MG63 (cell line): Measurements from ENCODE around the gene GARIN1A. TPM values are rescaled to one million over a fixed set of nuclear protein-coding genes. Genes with fewer than 3 reads are reported as not detected.
"Not testable (repeated sequence)": the region's sequence is repeated elsewhere in the genome, so short reads cannot be mapped to it uniquely, and the experiment has no call there.

Experiments
- DNase-seq: peaks from one replicate; pipeline ENCODE4 v3.0.0-alpha.2; 2020
- H3K27me3 ChIP-seq: fragments of 250-450 bp; sonication (Bioruptor Pico); 2 replicates; pipeline ENCODE4 v1.5.1; 2020; ENCODE audit warnings: mild to moderate bottlenecking, moderate library complexity
- H3K36me3 ChIP-seq: fragments of 250-450 bp; sonication (Bioruptor Pico); 2 replicates; pipeline ENCODE4 v1.5.1; 2020; ENCODE audit warnings: mild to moderate bottlenecking, moderate library complexity
- H3K4me3 ChIP-seq: fragments of 250-450 bp; sonication (Bioruptor Pico); 2 replicates; pipeline ENCODE4 v1.5.1; 2020; ENCODE audit warnings: mild to moderate bottlenecking, moderate library complexity
- H3K9me3 ChIP-seq: fragments of 250-450 bp; sonication (Bioruptor Pico); 2 replicates; pipeline ENCODE4 v1.5.1; 2020; ENCODE audit warnings: mild to moderate bottlenecking, moderate library complexity
- total RNA-seq: library from RNA; depleted of rRNA; stranded (reverse); fragments of >200 nt; shearing (Covaris generic); gene quantifications from 2 replicates; pipeline ENCODE4 v1.2.3, GENCODE V29; 2014; ENCODE audit warnings: low replicate concordance; rRNA removed

Gene GARIN1A
- 0.02 and 0.46 TPM in 2 replicates for total RNA-seq

GRCh38 chr7:128671992-128672391, at the start of gene GARIN1A:
Gene GARIN1A, plus strand, starts transcription at chr7:128672292. Its CDS starts 106 bp downstream, at chr7:128672398.
- Histone ChIP-seq H3K27me3 (no peaks in the 10 kb centered on the region), H3K36me3 (peaks cover 4% of the 10 kb centered on the region; the same call in 1 of the 2 replicates), H3K4me3 (no peak within 1 kb of the TSS), H3K9me3 (no peaks in the 10 kb centered on the region)
- DNase-seq, result no peak

- H3K4me3 ChIP-seq, H3K36me3 ChIP-seq, DNase-seq, H3K9me3 ChIP-seq, H3K27me3 ChIP-seq: not testable (repeated sequence)
These were observed 45.0 kb upstream of the GARIN1A start for GRCh38 chr7:128627124-128627523.

GRCh38 chr7:128633915-128634314, 38.2 kb upstream of the GARIN1A start:
- DNase-seq, result not testable (repeated sequence)

GRCh38 chr7:128645206-128645605, 26.9 kb upstream of the GARIN1A start:
- not testable (repeated sequence) for H3K27me3 ChIP-seq, H3K4me3 ChIP-seq, H3K9me3 ChIP-seq, DNase-seq, H3K36me3 ChIP-seq

More at GRCh38 chr7:128633915-128634314, 38.2 kb upstream of the GARIN1A start:
- not testable (repeated sequence) for H3K9me3 ChIP-seq, H3K36me3 ChIP-seq, H3K4me3 ChIP-seq, H3K27me3 ChIP-seq

- DNase-seq, H3K4me3 ChIP-seq, H3K36me3 ChIP-seq, H3K9me3 ChIP-seq, H3K27me3 ChIP-seq: not testable (repeated sequence)
These were observed 26.2 kb upstream of the GARIN1A start for GRCh38 chr7:128645844-128646243.

- not testable (repeated sequence) for DNase-seq, H3K9me3 ChIP-seq, H3K4me3 ChIP-seq, H3K27me3 ChIP-seq, H3K36me3 ChIP-seq
These were observed 25.2 kb upstream of the GARIN1A start for GRCh38 chr7:128646877-128647276.

- DNase-seq, H3K27me3 ChIP-seq, H3K36me3 ChIP-seq, H3K4me3 ChIP-seq, H3K9me3 ChIP-seq: not testable (repeated sequence)
These were observed 21.0 kb upstream of the GARIN1A start for GRCh38 chr7:128651096-128651495.

GRCh38 chr7:128652606-128653005, 19.5 kb upstream of the GARIN1A start:
- not testable (repeated sequence) for DNase-seq, H3K36me3 ChIP-seq, H3K27me3 ChIP-seq, H3K9me3 ChIP-seq, H3K4me3 ChIP-seq

- not testable (repeated sequence) for DNase-seq, H3K27me3 ChIP-seq, H3K4me3 ChIP-seq, H3K9me3 ChIP-seq, H3K36me3 ChIP-seq
These were observed 18.9 kb upstream of the GARIN1A start for GRCh38 chr7:128653197-128653596.

- not testable (repeated sequence) for H3K36me3 ChIP-seq, H3K9me3 ChIP-seq, DNase-seq, H3K27me3 ChIP-seq, H3K4me3 ChIP-seq
These were observed 18.0 kb upstream of the GARIN1A start for GRCh38 chr7:128654080-128654479.

GRCh38 chr7:128654501-128654900, 17.6 kb upstream of the GARIN1A start:
- not testable (repeated sequence) for H3K36me3 ChIP-seq, DNase-seq, H3K4me3 ChIP-seq, H3K9me3 ChIP-seq, H3K27me3 ChIP-seq

GRCh38 chr7:128658428-128658827, 13.7 kb upstream of the GARIN1A start:
- H3K27me3 ChIP-seq, H3K4me3 ChIP-seq, H3K9me3 ChIP-seq, DNase-seq, H3K36me3 ChIP-seq: not testable (repeated sequence)

- peaks cover 5% of the 10 kb centered on the region; the same call in 1 of the 2 replicates for H3K36me3 ChIP-seq
- no peak overlapping the region for H3K4me3 ChIP-seq
- H3K27me3 ChIP-seq, result no peaks in the 10 kb centered on the region
- DNase-seq, result no peak
- H3K9me3 ChIP-seq, result no peaks in the 10 kb centered on the region; the same call in 1 of the 2 replicates
These were observed 11.5 kb upstream of the GARIN1A start for GRCh38 chr7:128660596-128660995.

GRCh38 chr7:128661446-128661845, 10.6 kb upstream of the GARIN1A start:
- peaks cover 5% of the 10 kb centered on the region; the same call in 1 of the 2 replicates for H3K36me3 ChIP-seq
- no peak overlapping the region for H3K4me3 ChIP-seq
- H3K9me3 ChIP-seq, result no peaks in the 10 kb centered on the region; the same call in 1 of the 2 replicates
- no peak for DNase-seq
- no peaks in the 10 kb centered on the region for H3K27me3 ChIP-seq

- Histone ChIP-seq H3K36me3 (peaks cover 5% of the 10 kb centered on the region; the same call in 1 of the 2 replicates), H3K4me3 (no peak overlapping the region), H3K9me3 (no peaks in the 10 kb centered on the region; the same call in 1 of the 2 replicates), H3K27me3 (no peaks in the 10 kb centered on the region)
- DNase-seq, result no peak
These were observed 10.0 kb upstream of the GARIN1A start for GRCh38 chr7:128662091-128662490.

- H3K9me3 ChIP-seq, H3K36me3 ChIP-seq, H3K27me3 ChIP-seq, DNase-seq, H3K4me3 ChIP-seq: not testable (repeated sequence)
These were observed 8.9 kb upstream of the GARIN1A start for GRCh38 chr7:128663223-128663622.

- no peak for DNase-seq
- Histone ChIP-seq H3K36me3 (peaks cover 5% of the 10 kb centered on the region; the same call in 1 of the 2 replicates), H3K9me3 (no peaks in the 10 kb centered on the region; the same call in 1 of the 2 replicates), H3K4me3 (no peak overlapping the region), H3K27me3 (no peaks in the 10 kb centered on the region)
These were observed 7.0 kb upstream of the GARIN1A start for GRCh38 chr7:128665057-128665456.

GRCh38 chr7:128666200-128666599, 5.9 kb upstream of the GARIN1A start:
- Histone ChIP-seq H3K9me3 (no peaks in the 10 kb centered on the region; the same call in 1 of the 2 replicates), H3K4me3 (no peak overlapping the region), H3K36me3 (peaks cover 7% of the 10 kb centered on the region; the same call in 1 of the 2 replicates), H3K27me3 (no peaks in the 10 kb centered on the region)
- DNase-seq, result no peak
